ENCODE results near the gene FABP3.

- TF ChIP-seq CTCF (conservative IDR thresholded peaks at IDR 0.05; ENCODE audit: low read length) (no peak), EZH2phosphoT487 (IDR thresholded peaks at IDR 0.05; ENCODE audit: borderline replicate concordance, low read depth, low read length) (no peak)
Observed at GRCh38 chr1:31410871-31411270, 38.0 kb upstream of the FABP3 start.
